ENCODE measurements around the gene RBM23.

DNA sequence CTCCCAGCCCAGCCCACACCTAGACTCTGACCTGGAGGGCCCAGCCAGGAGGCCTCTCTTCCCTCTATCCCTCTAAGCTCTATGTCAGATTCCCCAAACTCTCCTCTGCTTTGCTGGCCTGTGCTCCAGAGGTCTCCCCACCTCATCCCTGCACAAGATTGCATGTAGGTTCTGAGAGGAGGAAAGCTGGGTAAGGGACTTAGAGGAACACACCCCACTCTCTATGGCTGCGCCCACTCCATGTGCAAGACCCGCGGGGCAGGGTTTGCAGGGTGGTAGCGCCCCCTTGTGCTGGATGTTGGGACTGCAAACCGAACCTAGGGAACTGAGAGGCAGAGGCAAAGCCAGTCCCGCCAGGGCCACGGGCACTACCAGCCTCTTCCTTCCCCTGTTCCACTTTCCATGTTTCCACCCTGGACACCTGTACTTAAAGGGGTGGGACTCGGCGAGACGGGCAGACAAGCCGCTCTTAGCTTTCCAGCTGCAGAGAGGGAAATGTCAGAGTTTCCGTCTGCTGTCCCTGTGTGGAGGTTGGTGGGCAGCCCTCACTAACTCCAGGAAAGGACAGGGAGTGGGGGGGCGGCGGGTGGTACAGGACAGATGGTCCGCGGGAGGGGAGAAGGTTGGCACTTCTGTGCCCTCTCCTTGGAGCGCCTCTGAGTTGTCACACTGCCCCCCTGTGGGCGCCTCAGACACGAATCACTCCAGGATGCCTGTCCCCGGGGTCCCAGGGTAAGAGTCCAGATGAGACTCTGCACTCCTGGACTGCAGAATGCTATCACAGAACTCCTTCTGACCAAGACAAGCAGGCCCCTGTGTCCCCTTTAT is 65.8 kb downstream of the RBM23 start:
- TF ChIP-seq TAF1 (IDR thresholded peaks at IDR 0.05; ENCODE audit: borderline replicate concordance, low read depth, low read length) (no peak), POLR2AphosphoS5 (IDR thresholded peaks at IDR 0.05; ENCODE audit: low read depth, low read length) (no peak)
